Ishikawa (cell line): ENCODE data around the gene ALDH1A2.

Experiments
- CEBPB ChIP-seq: IDR thresholded peaks from 2 replicates; pipeline ENCODE4 v1.6.1; 2012
- CREB1 ChIP-seq: IDR thresholded peaks from 2 replicates; pipeline ENCODE4 v1.6.1; 2012; ENCODE audit warnings: low read depth
- EGR1 ChIP-seq: IDR thresholded peaks from 2 replicates; pipeline ENCODE4 v1.6.1; 2012
- EP300 ChIP-seq: IDR thresholded peaks from 2 replicates; pipeline ENCODE4 v1.6.1; 2012; ENCODE audit warnings: borderline replicate concordance
- FOXM1 ChIP-seq: IDR thresholded peaks from 2 replicates; pipeline ENCODE4 v1.6.1; 2012; ENCODE audit warnings: low read depth, borderline replicate concordance
- MAX ChIP-seq: IDR thresholded peaks from 2 replicates; pipeline ENCODE4 v1.6.1; 2012
- NFIC ChIP-seq: IDR thresholded peaks from 2 replicates; pipeline ENCODE4 v1.6.1; 2012
- RAD21 ChIP-seq: IDR thresholded peaks from 2 replicates; pipeline ENCODE4 v1.6.1; 2012; ENCODE audit warnings: low read depth
- REST ChIP-seq: IDR thresholded peaks from 2 replicates; pipeline ENCODE4 v1.6.1; 2012; ENCODE audit warnings: low read depth, mild to moderate bottlenecking
- TAF1 ChIP-seq: IDR thresholded peaks from 2 replicates; pipeline ENCODE4 v1.6.1; 2012; ENCODE audit warnings: low read depth, mild to moderate bottlenecking
- TCF12 ChIP-seq: IDR thresholded peaks from 2 replicates; pipeline ENCODE4 v1.6.1; 2012; ENCODE audit warnings: low read depth
- TEAD4 ChIP-seq: IDR thresholded peaks from 2 replicates; pipeline ENCODE4 v1.6.1; 2012
- USF1 ChIP-seq: IDR thresholded peaks from 2 replicates; pipeline ENCODE4 v1.6.1; 2012
- YY1 ChIP-seq: IDR thresholded peaks from 2 replicates; pipeline ENCODE4 v1.6.1; 2012; ENCODE audit warnings: low read depth
- ZBTB7A ChIP-seq: IDR thresholded peaks from 2 replicates; pipeline ENCODE4 v1.6.1; 2012; ENCODE audit warnings: low read depth

ALDH1A2 gene

GRCh38 chr15:57915827-57916531 lies 149.5 kb downstream of the ALDH1A2 start:
- TF ChIP-seq REST (no peak), EP300 (no peak), NFIC (no peak), TAF1 (no peak)

- TF ChIP-seq CREB1 = no peak
- TF ChIP-seq RAD21 = no peak
- no peak for TF ChIP-seq TAF1
- TF ChIP-seq YY1 = no peak
- TF ChIP-seq EGR1 = no peak
These were observed 151.0 kb downstream of the ALDH1A2 start for GRCh38 chr15:57914350-57915055.

GRCh38 chr15:57911247-57911646 lies 154.3 kb downstream of the ALDH1A2 start:
- TF ChIP-seq ZBTB7A = no peak
- no peak for TF ChIP-seq NFIC
- no peak for TF ChIP-seq USF1
- TF ChIP-seq TAF1 = no peak
- TF ChIP-seq TCF12 = no peak
- no peak for TF ChIP-seq MAX
- TF ChIP-seq CREB1 = no peak
- no peak for TF ChIP-seq TEAD4
- TF ChIP-seq RAD21 = no peak
- no peak for TF ChIP-seq EP300
- TF ChIP-seq FOXM1 = no peak
- TF ChIP-seq REST = no peak
- TF ChIP-seq EGR1 = no peak
- no peak for TF ChIP-seq YY1

- TF ChIP-seq CEBPB (no peak), MAX (no peak), TAF1 (no peak), USF1 (no peak), TCF12 (no peak), EGR1 (no peak), ZBTB7A (no peak), TEAD4 (no peak), YY1 (no peak), FOXM1 (no peak), EP300 (no peak), REST (no peak), NFIC (no peak), RAD21 (no peak), CREB1 (no peak)
These were observed 154.8 kb downstream of the ALDH1A2 start for GRCh38 chr15:57910672-57911071.

GRCh38 chr15:57909388-57909787 lies 156.1 kb downstream of the ALDH1A2 start:
- TF ChIP-seq REST = no peak
- no peak for TF ChIP-seq EGR1
- no peak for TF ChIP-seq EP300
- TF ChIP-seq CREB1 = no peak
- no peak for TF ChIP-seq RAD21
